GM12878 (cell line): ENCODE results near the gene LIN7A. TPM values are rescaled to one million over a fixed set of nuclear protein-coding genes. Genes with fewer than 3 reads are reported as not detected.

Experiments
- ATAC-seq: fragments of 200-7000 bp; cut with Tn5 transposase; 3 replicates; pipeline ENCODE4 v1.9.1; 2020; ENCODE audit warnings: mild to moderate bottlenecking, moderate library complexity
- BruUV-seq: library from RNA; stranded (reverse); fragments of 400-500 nt; replicated peaks from 2 replicates; lab custom pipeline; 2021; lab: Mats Ljungman, UMichigan
- CTCF ChIA-PET: fragments of 300-600 bp; sonication (Branson Sonifier 250); formaldehyde crosslinking; extraction: SDS; loops from one replicate; lab custom pipeline; 2021; ENCODE audit warnings: inconsistent platforms; lab: Yijun Ruan, JAX
- POLR2A ChIA-PET: fragments of 350-600 bp; formaldehyde crosslinking; extraction: SDS; loops from one replicate; lab custom pipeline; 2021; ENCODE audit warnings: inconsistent platforms; lab: Charles Lee
- RAD21 ChIA-PET: fragments of 300-600 bp; sonication (Branson Sonifier 250); formaldehyde crosslinking; loops from one replicate; lab custom pipeline; 2023; ENCODE audit warnings: antibody characterized with exemption; ENCODE audit not compliant: unreplicated experiment; lab: Charles Lee
- SMC1A ChIA-PET: fragments of 300-600 bp; sonication (Branson Sonifier 250); formaldehyde crosslinking; loops from one replicate; lab custom pipeline; 2023; ENCODE audit not compliant: unreplicated experiment, uncharacterized antibody; lab: Charles Lee
- DNase-seq: peaks from one replicate; pipeline ENCODE4 v3.0.0-alpha.2; 2011; ENCODE audit warnings: low read depth, low spot score
- FAIRE-seq: peaks from 3 replicates; lab custom pipeline; 2011; peaks lifted over from hg19 to GRCh38; lab: Jason Lieb, UNC
- H2AFZ ChIP-seq: 2 replicates; pipeline ENCODE4 v1.6.0; 2011; ENCODE audit warnings: low read depth, low read length, control low read depth; ENCODE audit not compliant: control insufficient read depth
- H3K27ac ChIP-seq: 2 replicates; pipeline ENCODE4 v1.5.1; 2011; ENCODE audit warnings: control low read depth; ENCODE audit not compliant: control insufficient read depth, insufficient read depth
- H3K27me3 ChIP-seq, 2 experiments: replicated peaks in 1 of 2; 2 replicates each; pipeline versions ENCODE4 v1.6.0 to v1.6.1; 2011; ENCODE audit warnings: low read length in 1 of 2; ENCODE audit not compliant: control insufficient read depth in 2 of 2, insufficient read depth in 2 of 2
- H3K36me3 ChIP-seq, 2 experiments: 2 replicates each; pipeline ENCODE4 v1.5.1; 2011; ENCODE audit warnings: low read length in 1 of 2; ENCODE audit not compliant: control insufficient read depth in 2 of 2, insufficient read depth in 2 of 2
- H3K4me1 ChIP-seq: 2 replicates; pipeline ENCODE4 v1.6.1; 2011; ENCODE audit warnings: mild to moderate bottlenecking, low read length, moderate library complexity, mixed read lengths; ENCODE audit not compliant: control insufficient read depth, insufficient read depth
- H3K4me2 ChIP-seq: 2 replicates; pipeline ENCODE4 v1.6.0; 2011; ENCODE audit warnings: control low read depth; ENCODE audit not compliant: control insufficient read depth, insufficient read depth
- H3K4me3 ChIP-seq: fragments of 200-600 bp; sonication (generic); 2 replicates; pipeline ENCODE4 v1.5.1; 2016
- H3K79me2 ChIP-seq: 2 replicates; pipeline ENCODE4 v1.6.0; 2011; ENCODE audit warnings: low read length; ENCODE audit not compliant: control insufficient read depth, insufficient read depth
- H3K9ac ChIP-seq: 2 replicates; pipeline ENCODE4 v1.8.0; 2011; ENCODE audit warnings: low read length, control low read depth, mixed read lengths; ENCODE audit not compliant: control insufficient read depth, insufficient read depth
- H3K9me3 ChIP-seq: replicated peaks from 3 replicates; pipeline ENCODE4 v1.5.1; 2011; ENCODE audit warnings: mild to moderate bottlenecking, low read length; ENCODE audit not compliant: control insufficient read depth, insufficient read depth
- H4K20me1 ChIP-seq: 2 replicates; pipeline ENCODE4 v1.6.0; 2011; ENCODE audit not compliant: control insufficient read depth, insufficient read depth
- LARP7 ChIP-seq: fragments of 450-650 bp; IDR thresholded peaks from 2 replicates; pipeline ENCODE4 v1.6.1; 2017; ENCODE audit warnings: mild to moderate bottlenecking
- SIN3A ChIP-seq: IDR thresholded peaks from 2 replicates; pipeline ENCODE4 v1.6.1; 2012; ENCODE audit warnings: low read depth, low read length, improper control_type of control experiment
- SRF ChIP-seq, 2 experiments: IDR thresholded peaks; 2 replicates each; pipeline ENCODE4 v1.6.1; 2011; ENCODE audit warnings: low read depth in 2 of 2, low read length in 2 of 2, mild to moderate bottlenecking in 1 of 2, moderate library complexity in 1 of 2
- TCF7 ChIP-seq: IDR thresholded peaks from 2 replicates; pipeline ENCODE4 v1.6.1; 2014; ENCODE audit warnings: antibody characterized with exemption, borderline replicate concordance
- WGBS: methylation state at CpG from one replicate; pipeline ENCODE4 v1.1.6; 2016; ENCODE audit warnings: low lambda C conversion rate; ENCODE audit not compliant: insufficient replicate concordance, insufficient coverage; ENCODE audit errors: missing lambda C conversion rate; 5-methylcytosine and 5-hydroxymethylcytosine counted together
- in situ Hi-C: fragments of 300-500 bp; cut with MboI; formaldehyde crosslinking; loops from 9 replicates; pipeline ENCODE4 v1.14.3; 2018; ENCODE audit warnings: mixed read lengths
- intact Hi-C: fragments of 100-400 bp; cut with micrococcal nuclease; formaldehyde crosslinking; loops from one replicate; pipeline ENCODE4 v1.14.2; 2022; ENCODE audit not compliant: unreplicated experiment
- polyA plus RNA-seq, 11 experiments: library from polyadenylated mRNA; depleted of rRNA in 4 of 11; unstranded in 6 of 11; stranded (reverse) in 5 of 11; fragments of >200 nt; fragmentation: Nextera tagmentation in 4 of 11; fragmentation: Illumina TruSeq in 1 of 11; extraction: Ambion mirVana in 4 of 11; extraction: Trizol in 1 of 11; gene quantifications; 1 replicate in 1 of 11; 2 replicates in 10 of 11; pipeline versions ENCODE4 v1.2.1 to v1.2.3, GENCODE V29; 2011 to 2016; ENCODE audit warnings: inconsistent platforms in 2 of 11, missing spikeins in 2 of 11, low read depth in 1 of 11
- total RNA-seq, 4 experiments: library from RNA; depleted of rRNA in 3 of 4; stranded (reverse); fragments of >200 nt in 3 of 4; fragmentation: Illumina TruSeq in 1 of 4; extraction: Trizol in 1 of 4; gene quantifications; 2 replicates each; pipeline versions ENCODE4 v1.2.1 to v1.2.3, GENCODE V29; 2013 to 2021
- TF ChIP-seq, protein P1 (sequence below): IDR thresholded peaks from 2 replicates; pipeline ENCODE4 v1.6.1; 2011; ENCODE audit warnings: borderline replicate concordance, low read depth, mild to moderate bottlenecking, moderate library complexity, low read length; ENCODE audit not compliant: insufficient read depth, poor library complexity, severe bottlenecking
- TF ChIP-seq, protein P2 (sequence below): IDR thresholded peaks from 2 replicates; pipeline ENCODE4 v1.6.1; 2011; ENCODE audit warnings: low read depth, low read length, improper control_type of control experiment, borderline replicate concordance
- TF ChIP-seq, protein P3 (sequence below): IDR thresholded peaks from 2 replicates; pipeline ENCODE4 v1.6.1; 2011; ENCODE audit warnings: low read depth, mild to moderate bottlenecking, low read length, moderate library complexity, borderline replicate concordance; ENCODE audit errors: extremely low read depth
- TF ChIP-seq, protein P4 (sequence below): fragments of 450-650 bp; formaldehyde crosslinking; IDR thresholded peaks from 2 replicates; pipeline ENCODE4 v1.4.0; 2020; ENCODE audit warnings: mild to moderate bottlenecking, moderate library complexity
- TF ChIP-seq, protein P5 (sequence below): fragments of 450-650 bp; IDR thresholded peaks from 2 replicates; pipeline ENCODE4 v1.6.1; 2017; ENCODE audit warnings: mild to moderate bottlenecking, moderate library complexity

Gene LIN7A
- total and polyA plus RNA-seq, 10 of the 15 experiments (the other 5 are each of a cell fraction or from before 2014, with no cell fraction given), result 0.04 to 0.93 (median 0.35) TPM; not detected in 1

DNA sequence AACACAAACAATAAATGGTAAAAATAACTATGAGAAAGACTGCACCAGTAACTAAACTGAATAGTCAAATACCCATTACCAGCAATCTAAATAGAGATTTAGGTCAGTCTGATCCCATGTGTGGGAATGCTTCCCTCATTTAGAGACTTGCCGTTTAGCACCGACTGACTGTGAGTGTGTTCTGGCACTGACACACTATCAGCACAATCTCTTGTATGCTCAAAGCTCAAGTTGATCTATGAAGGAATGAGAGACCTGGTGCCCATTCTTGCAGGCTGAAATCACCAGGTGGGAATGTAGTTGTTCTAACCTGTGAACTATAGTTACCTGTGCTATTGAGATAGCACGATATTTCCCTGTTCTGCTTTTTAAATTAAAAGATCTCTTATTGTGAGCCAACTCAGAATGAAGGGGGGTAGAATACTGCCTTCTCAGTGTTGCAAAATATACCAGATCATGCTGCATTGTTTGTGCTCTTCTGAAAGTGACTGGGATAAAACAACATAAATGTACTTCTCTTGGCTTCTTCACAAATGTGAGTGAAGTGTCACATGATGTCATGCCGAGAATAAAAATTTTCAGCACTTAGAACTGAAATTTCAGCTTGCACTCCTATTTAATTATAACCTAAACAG is 99.6 kb downstream of the LIN7A start:
- intact Hi-C loops, result no loop called here
- H3K4me3 ChIP-seq, result no peak overlapping the region
- no TSS peak for BruUV-seq
- 77% methylated on average over 4 of the region's 4 CpGs for WGBS
- 0 out of 2 replicates have a peak, but pooled peaks cover 2% of the 10 kb centered on the region for H3K4me1 ChIP-seq
- no peaks in the 10 kb centered on the region for H4K20me1 ChIP-seq
- no peaks in the 10 kb centered on the region for H3K36me3 ChIP-seq
- TF ChIP-seq SIN3A (no peak), SRF (IDR thresholded peaks at IDR 0.05; ENCODE audit: low read depth in 2 of 2, low read length in 2 of 2) (no peak), TCF7 (no peak), LARP7 (no peak)
- TF ChIP-seq, protein P1, sequence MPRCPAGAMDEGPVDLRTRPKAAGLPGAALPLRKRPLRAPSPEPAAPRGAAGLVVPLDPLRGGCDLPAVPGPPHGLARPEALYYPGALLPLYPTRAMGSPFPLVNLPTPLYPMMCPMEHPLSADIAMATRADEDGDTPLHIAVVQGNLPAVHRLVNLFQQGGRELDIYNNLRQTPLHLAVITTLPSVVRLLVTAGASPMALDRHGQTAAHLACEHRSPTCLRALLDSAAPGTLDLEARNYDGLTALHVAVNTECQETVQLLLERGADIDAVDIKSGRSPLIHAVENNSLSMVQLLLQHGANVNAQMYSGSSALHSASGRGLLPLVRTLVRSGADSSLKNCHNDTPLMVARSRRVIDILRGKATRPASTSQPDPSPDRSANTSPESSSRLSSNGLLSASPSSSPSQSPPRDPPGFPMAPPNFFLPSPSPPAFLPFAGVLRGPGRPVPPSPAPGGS, result no peak
- TF ChIP-seq, protein P2, sequence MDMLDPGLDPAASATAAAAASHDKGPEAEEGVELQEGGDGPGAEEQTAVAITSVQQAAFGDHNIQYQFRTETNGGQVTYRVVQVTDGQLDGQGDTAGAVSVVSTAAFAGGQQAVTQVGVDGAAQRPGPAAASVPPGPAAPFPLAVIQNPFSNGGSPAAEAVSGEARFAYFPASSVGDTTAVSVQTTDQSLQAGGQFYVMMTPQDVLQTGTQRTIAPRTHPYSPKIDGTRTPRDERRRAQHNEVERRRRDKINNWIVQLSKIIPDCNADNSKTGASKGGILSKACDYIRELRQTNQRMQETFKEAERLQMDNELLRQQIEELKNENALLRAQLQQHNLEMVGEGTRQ, result no peak
- TF ChIP-seq, protein P3, sequence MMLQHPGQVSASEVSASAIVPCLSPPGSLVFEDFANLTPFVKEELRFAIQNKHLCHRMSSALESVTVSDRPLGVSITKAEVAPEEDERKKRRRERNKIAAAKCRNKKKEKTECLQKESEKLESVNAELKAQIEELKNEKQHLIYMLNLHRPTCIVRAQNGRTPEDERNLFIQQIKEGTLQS, result no peak
- TF ChIP-seq, protein P4, sequence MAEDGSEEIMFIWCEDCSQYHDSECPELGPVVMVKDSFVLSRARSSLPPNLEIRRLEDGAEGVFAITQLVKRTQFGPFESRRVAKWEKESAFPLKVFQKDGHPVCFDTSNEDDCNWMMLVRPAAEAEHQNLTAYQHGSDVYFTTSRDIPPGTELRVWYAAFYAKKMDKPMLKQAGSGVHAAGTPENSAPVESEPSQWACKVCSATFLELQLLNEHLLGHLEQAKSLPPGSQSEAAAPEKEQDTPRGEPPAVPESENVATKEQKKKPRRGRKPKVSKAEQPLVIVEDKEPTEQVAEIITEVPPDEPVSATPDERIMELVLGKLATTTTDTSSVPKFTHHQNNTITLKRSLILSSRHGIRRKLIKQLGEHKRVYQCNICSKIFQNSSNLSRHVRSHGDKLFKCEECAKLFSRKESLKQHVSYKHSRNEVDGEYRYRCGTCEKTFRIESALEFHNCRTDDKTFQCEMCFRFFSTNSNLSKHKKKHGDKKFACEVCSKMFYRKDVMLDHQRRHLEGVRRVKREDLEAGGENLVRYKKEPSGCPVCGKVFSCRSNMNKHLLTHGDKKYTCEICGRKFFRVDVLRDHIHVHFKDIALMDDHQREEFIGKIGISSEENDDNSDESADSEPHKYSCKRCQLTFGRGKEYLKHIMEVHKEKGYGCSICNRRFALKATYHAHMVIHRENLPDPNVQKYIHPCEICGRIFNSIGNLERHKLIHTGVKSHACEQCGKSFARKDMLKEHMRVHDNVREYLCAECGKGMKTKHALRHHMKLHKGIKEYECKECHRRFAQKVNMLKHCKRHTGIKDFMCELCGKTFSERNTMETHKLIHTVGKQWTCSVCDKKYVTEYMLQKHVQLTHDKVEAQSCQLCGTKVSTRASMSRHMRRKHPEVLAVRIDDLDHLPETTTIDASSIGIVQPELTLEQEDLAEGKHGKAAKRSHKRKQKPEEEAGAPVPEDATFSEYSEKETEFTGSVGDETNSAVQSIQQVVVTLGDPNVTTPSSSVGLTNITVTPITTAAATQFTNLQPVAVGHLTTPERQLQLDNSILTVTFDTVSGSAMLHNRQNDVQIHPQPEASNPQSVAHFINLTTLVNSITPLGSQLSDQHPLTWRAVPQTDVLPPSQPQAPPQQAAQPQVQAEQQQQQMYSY, result no peak
- TF ChIP-seq, protein P5, sequence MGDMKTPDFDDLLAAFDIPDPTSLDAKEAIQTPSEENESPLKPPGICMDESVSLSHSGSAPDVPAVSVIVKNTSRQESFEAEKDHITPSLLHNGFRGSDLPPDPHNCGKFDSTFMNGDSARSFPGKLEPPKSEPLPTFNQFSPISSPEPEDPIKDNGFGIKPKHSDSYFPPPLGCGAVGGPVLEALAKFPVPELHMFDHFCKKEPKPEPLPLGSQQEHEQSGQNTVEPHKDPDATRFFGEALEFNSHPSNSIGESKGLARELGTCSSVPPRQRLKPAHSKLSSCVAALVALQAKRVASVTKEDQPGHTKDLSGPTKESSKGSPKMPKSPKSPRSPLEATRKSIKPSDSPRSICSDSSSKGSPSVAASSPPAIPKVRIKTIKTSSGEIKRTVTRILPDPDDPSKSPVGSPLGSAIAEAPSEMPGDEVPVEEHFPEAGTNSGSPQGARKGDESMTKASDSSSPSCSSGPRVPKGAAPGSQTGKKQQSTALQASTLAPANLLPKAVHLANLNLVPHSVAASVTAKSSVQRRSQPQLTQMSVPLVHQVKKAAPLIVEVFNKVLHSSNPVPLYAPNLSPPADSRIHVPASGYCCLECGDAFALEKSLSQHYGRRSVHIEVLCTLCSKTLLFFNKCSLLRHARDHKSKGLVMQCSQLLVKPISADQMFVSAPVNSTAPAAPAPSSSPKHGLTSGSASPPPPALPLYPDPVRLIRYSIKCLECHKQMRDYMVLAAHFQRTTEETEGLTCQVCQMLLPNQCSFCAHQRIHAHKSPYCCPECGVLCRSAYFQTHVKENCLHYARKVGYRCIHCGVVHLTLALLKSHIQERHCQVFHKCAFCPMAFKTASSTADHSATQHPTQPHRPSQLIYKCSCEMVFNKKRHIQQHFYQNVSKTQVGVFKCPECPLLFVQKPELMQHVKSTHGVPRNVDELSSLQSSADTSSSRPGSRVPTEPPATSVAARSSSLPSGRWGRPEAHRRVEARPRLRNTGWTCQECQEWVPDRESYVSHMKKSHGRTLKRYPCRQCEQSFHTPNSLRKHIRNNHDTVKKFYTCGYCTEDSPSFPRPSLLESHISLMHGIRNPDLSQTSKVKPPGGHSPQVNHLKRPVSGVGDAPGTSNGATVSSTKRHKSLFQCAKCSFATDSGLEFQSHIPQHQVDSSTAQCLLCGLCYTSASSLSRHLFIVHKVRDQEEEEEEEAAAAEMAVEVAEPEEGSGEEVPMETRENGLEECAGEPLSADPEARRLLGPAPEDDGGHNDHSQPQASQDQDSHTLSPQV, result no peak
- no peaks in the 10 kb centered on the region for H3K27me3 ChIP-seq
- ATAC-seq (peak; percentile 34), FAIRE-seq (peak; percentile 41), DNase-seq (no peak)
- H3K4me2 ChIP-seq, result no peak overlapping the region
- no peak overlapping the region for H3K27ac ChIP-seq
- ChIA-PET SMC1A (interaction anchor here (0.6 to 3.0 kb wide), 19 partner anchors 11 to 798 kb away, joined by 3 to 25 read pairs (median 4); no protein-coding TSS in a partner anchor), RAD21 (interaction anchor here (0.6 to 2.9 kb wide), 8 partner anchors 23 to 420 kb away, joined by 3 to 21 read pairs (median 3); no protein-coding TSS in a partner anchor), CTCF (interaction anchor here (0.5 to 4.7 kb wide), 28 partner anchors 8 to 927 kb away, joined by 3 to 36 read pairs (median 4); no protein-coding TSS in a partner anchor), POLR2A (interaction anchor here (1.0 kb wide), 1 partner anchor 11 kb away, joined by 5 read pairs; no protein-coding TSS in a partner anchor)
- H2AFZ ChIP-seq, result peak overlapping the region; percentile 50
- no peak overlapping the region for H3K9ac ChIP-seq
- no peaks in the 10 kb centered on the region for H3K79me2 ChIP-seq
- no peaks in the 10 kb centered on the region for H3K9me3 ChIP-seq
- in situ Hi-C loops, result no loop called here
